Heart right ventricle (tissue), 16 donors: ENCODE data around the gene PLEKHM1. TPM values are rescaled to one million over a fixed set of nuclear protein-coding genes. Genes with fewer than 3 reads are reported as not detected.
A peak's percentile ranks its signal among the peaks of the same experiment; 100 is the strongest.

Source experiments
- ATAC-seq, 8 donors: fragments of 200-7000 bp; cut with Tn5 transposase; one replicate each; pipeline ENCODE4 v1.9.1; 2020; ENCODE audit warnings: mild to moderate bottlenecking in 8 of 8, moderate library complexity in 8 of 8, moderate number of reproducible peaks in 1 of 8
- DNase-seq, 2 donors: peaks; one replicate each; pipeline ENCODE4 v3.0.0-alpha.2; 2020
- H3K27ac ChIP-seq, 10 donors: fragments of 200-600 bp; sonication (generic) in 2 of 10; one replicate each; pipeline versions ENCODE4 v1.5.0 to v1.8.0; 2020 to 2022; ENCODE audit warnings: mild to moderate bottlenecking in 3 of 10
- H3K27me3 ChIP-seq, 7 donors: fragments of 200-600 bp; one replicate each; pipeline ENCODE4 v1.8.0; 2021 to 2022; ENCODE audit warnings: mild to moderate bottlenecking in 2 of 7
- H3K36me3 ChIP-seq, 9 donors: fragments of 200-600 bp; sonication (generic) in 1 of 9; one replicate each; pipeline versions ENCODE4 v1.5.0 to v1.8.0; 2020 to 2022; ENCODE audit warnings: mild to moderate bottlenecking in 2 of 9
- H3K4me1 ChIP-seq, 9 donors: fragments of 200-600 bp; sonication (generic) in 1 of 9; one replicate each; pipeline versions ENCODE4 v1.5.0 to v1.8.0; 2020 to 2022; ENCODE audit warnings: mild to moderate bottlenecking in 4 of 9
- H3K4me3 ChIP-seq, 10 donors: fragments of 200-600 bp; sonication (generic) in 2 of 10; one replicate each; pipeline versions ENCODE4 v1.5.0 to v1.8.0; 2020 to 2022; ENCODE audit warnings: mild to moderate bottlenecking in 7 of 10, moderate library complexity in 2 of 10
- H3K9me3 ChIP-seq, 11 donors: fragments of 200-600 bp in 10 of 11; sonication (generic) in 2 of 11; one replicate each; pipeline versions ENCODE4 v1.5.0 to v1.8.0; 2013 to 2022; ENCODE audit warnings: mild to moderate bottlenecking in 2 of 11, control low read depth in 1 of 11, moderate library complexity in 1 of 11
- WGBS, 2 donors: extraction: QIAGEN DNeasy Blood & Tissue Kit; methylation state at CpG; one replicate each; pipeline ENCODE4 v1.1.7; 2013; ENCODE audit warnings: inconsistent platforms in 1 of 2; 5-methylcytosine and 5-hydroxymethylcytosine counted together
- intact Hi-C, 10 donors: fragments of 100-400 bp; cut with DNase I; formaldehyde crosslinking; loops; one replicate each; pipeline versions ENCODE4 v1.11.1 to v1.14.2; 2022
- polyA plus RNA-seq, 2 donors: library from polyadenylated mRNA; stranded (reverse); fragments of 200-250 nt; gene quantifications; one replicate each; pipeline ENCODE4 v1.2.3, GENCODE V29; 2013
- total RNA-seq, 10 donors: library from RNA; stranded (reverse); fragmentation: NEBNext Ultra II Directional in 3 of 10; extraction: Animal tissue kit (Norgen Biotek cat#: 25700) in 3 of 10; gene quantifications; one replicate each; pipeline versions ENCODE4 v1.2.1 to v1.2.4, GENCODE V29; 2021 to 2023
- TF ChIP-seq, protein P1 (sequence below), 9 donors: fragments of 200-600 bp; sonication (generic) in 2 of 9; IDR thresholded peaks; one replicate each; pipeline versions ENCODE4 v1.5.0 to v1.8.0; 2021 to 2022; ENCODE audit warnings: antibody characterized with exemption in 9 of 9, mild to moderate bottlenecking in 5 of 9, moderate library complexity in 1 of 9
- donor health status: Arrhythmogenic right ventricular cardiomyopathy.
- donor health status: ischemic (EF 13 %, LVEDD 7.1; RV severe dilation, severe dysfunction).
- donor health status: healthy with polysubstance abuse.
- donor health status: DM: no; HTN: yes; CAD: no.
- donor health status: DM: no; HTN: no; CAD: no.
- donor health status: ischemic (EF 25% LVEDD 6.9; RV normal size, moderate dysfunction).
- donor health status: ischemic (EF 25% LVEDD 5.7; RV mildly dilated, moderate dysfunction).
- donor health status: healthy.
- donor health status: DM: yes; HTN: yes; CAD: no.
- donor health status: Ischemic cardiomyopathy.
- donor health status: ischemic (EF 35%, LVEDD 5.7; RV mildly dilated, moderate dysfunction).
- donor health status: nonischemic (EF 11% LVEDD 7.7; RV severe dilation, severe dysfunction).
- donor health status: DM: yes; HTN: yes; CAD: no.
- donor health status: PGD.
- donor health status: ischemic (EF 29% LVEDD 5.4; RV normal size, mild dysfunction).
- donor health status: nonischemic (EF 23%, LVEDD 6.1; RV moderate dilation, normal function).

PLEKHM1 gene
- total and polyA plus RNA-seq, 12 donors, result 9.9 to 46.9 (median 25.6) TPM

DNA sequence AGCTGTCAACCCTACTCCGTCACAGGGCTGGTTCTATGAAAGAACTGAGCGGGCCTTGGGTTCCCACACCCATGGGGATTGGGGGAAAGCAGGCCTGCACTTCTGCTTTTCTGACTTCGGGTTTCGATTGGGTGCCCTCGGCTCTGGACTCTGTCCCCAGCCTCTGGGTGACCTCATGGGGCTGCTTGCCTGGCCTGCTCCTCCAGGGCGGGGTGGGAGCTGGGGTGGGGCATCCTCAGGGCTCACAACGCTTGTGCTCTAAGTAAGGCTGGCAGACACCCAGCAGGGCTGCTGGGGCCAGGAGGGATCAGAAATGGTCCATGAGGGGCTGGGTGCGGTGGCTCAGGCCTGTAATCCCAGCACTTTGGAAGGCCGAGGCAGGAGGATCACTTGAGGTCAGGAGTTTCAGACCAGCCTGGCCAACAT, 77.0 kb downstream of the PLEKHM1 start:
- Histone ChIP-seq H3K4me1 (peaks cover 22 to 66% (median 64%) of the 10 kb centered on the region in 9 donors), H3K27me3 (no peaks in the 10 kb centered on the region), H3K27ac (peak overlapping the region in 2 of 10 donors; percentile 36 to 97), H3K36me3 (peaks cover 0 to 7% (median 0%) of the 10 kb centered on the region in 9 donors), H3K9me3 (no peaks in the 10 kb centered on the region), H3K4me3 (no peak overlapping the region)
- 73 to 83% methylated on average over 9 of the region's 9 CpGs for WGBS, 2 donors
- ATAC-seq (peak in 6 of 8 donors; percentile 23 to 49 (median 40)), DNase-seq (peak in 1 of 2 donors; percentile 60)
- TF ChIP-seq, protein P1, sequence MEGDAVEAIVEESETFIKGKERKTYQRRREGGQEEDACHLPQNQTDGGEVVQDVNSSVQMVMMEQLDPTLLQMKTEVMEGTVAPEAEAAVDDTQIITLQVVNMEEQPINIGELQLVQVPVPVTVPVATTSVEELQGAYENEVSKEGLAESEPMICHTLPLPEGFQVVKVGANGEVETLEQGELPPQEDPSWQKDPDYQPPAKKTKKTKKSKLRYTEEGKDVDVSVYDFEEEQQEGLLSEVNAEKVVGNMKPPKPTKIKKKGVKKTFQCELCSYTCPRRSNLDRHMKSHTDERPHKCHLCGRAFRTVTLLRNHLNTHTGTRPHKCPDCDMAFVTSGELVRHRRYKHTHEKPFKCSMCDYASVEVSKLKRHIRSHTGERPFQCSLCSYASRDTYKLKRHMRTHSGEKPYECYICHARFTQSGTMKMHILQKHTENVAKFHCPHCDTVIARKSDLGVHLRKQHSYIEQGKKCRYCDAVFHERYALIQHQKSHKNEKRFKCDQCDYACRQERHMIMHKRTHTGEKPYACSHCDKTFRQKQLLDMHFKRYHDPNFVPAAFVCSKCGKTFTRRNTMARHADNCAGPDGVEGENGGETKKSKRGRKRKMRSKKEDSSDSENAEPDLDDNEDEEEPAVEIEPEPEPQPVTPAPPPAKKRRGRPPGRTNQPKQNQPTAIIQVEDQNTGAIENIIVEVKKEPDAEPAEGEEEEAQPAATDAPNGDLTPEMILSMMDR (IDR thresholded peaks at IDR 0.05), result no peak
- intact Hi-C loops, result no loop called here

DNA sequence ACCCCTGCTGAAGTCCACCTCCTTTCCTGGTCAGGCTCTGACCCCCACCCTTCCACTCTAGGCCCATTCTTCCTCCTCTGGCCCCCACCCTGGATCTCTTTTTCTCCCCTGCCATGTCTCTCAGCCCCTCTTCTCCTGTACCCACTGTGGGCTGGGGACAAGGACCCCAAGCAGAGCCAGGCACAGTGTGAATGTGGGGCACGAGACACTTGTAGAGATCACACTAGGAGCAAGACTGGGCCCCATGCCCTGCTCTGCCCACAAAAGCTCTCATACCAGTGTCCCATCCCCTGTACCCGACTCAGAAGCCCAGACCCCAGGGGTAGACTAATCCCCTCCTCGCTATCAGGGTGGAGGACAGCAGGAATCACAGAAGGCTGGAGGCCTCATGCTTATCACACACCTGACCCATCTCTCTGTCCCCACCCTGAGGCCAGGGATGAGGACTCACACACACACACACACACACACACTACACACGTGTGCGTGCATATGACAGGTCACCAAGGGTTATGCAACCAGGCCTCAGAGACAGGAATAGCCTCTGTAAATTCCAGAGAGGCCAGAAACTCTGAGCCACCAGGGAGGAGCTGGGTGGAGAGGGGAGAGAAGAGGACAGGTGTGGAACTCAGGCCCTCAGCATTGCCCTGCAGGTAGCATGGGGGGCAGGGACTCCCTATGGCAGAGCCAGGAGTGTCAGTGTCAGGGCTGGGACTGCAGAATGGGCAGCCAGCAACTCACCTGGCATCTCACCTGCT, 79.0 kb downstream of the PLEKHM1 start:
- Histone ChIP-seq H3K9me3 (no peaks in the 10 kb centered on the region), H3K4me3 (no peak overlapping the region), H3K4me1 (peaks cover 22 to 86% (median 74%) of the 10 kb centered on the region in 9 donors), H3K36me3 (peaks cover 0 to 7% (median 0%) of the 10 kb centered on the region in 9 donors), H3K27me3 (no peaks in the 10 kb centered on the region), H3K27ac (peak overlapping the region in 9 of 10 donors; percentile 54 to 97 (median 74))
- TF ChIP-seq, protein P1 (IDR thresholded peaks at IDR 0.05), result no peak
- intact Hi-C loops, result no loop called here
- no peak for DNase-seq
- 65 to 73% methylated on average over 5 of the region's 5 CpGs for WGBS, 2 donors
- peak in 7 of 8 donors; percentile 27 to 73 (median 52) for ATAC-seq

DNA sequence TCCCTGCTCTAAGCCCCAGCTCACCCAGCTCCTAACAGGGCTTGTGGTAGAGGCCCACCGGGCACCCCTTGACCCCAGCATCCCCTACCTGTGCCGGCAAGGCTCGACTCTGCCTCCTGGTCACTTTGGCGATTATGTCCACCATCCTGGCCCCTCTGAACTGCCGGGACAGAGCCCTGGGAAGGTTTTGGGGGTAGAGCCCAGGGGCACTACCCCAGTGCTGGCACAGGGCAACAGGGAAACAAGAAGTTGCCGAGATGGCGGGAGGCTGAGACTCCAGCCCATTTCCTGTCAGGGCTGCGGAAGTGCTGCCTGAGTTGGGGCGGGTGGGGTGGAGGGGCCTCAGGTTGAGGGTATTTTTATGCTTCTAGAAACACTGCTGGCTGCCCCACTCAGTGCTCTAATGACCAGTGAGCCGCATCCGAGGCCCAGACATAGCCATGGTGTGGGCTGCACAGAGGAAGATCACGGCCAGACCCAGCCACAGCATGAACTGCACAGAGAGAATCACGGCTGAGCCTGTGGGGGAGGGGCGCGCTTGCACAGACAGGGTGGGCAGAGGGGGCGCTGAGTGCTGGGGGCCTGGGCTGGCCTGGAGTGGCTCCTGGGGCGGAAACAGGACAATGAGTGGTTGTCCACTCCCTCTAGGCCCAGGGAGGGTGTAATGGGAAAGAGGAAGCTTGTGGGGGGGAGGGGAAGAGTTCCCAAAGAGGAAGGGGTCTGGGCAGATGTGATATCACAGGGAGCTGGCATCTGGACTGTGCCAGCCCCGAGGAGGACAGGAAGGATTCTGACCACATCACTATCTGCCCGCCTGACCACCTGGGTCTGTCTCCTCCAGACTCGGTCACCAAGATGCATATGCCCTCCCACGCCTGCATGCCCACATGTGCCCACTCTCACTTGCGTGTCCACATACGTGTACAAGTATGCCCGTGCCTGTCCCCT, 80.1 kb downstream of the PLEKHM1 start:
- intact Hi-C loops, result no loop called here
- Histone ChIP-seq H3K4me1 (peaks cover 22 to 95% (median 76%) of the 10 kb centered on the region in 9 donors), H3K4me3 (peak overlapping the region in 8 of 10 donors; percentile 6 to 73 (median 38)), H3K27me3 (no peaks in the 10 kb centered on the region), H3K9me3 (no peaks in the 10 kb centered on the region), H3K36me3 (peaks cover 0 to 12% (median 5%) of the 10 kb centered on the region in 9 donors), H3K27ac (peak overlapping the region in 9 of 10 donors; percentile 54 to 97 (median 74))
- TF ChIP-seq, protein P1 (IDR thresholded peaks at IDR 0.05), result no peak
- 61 to 71% methylated on average over 24 of the region's 24 CpGs for WGBS, 2 donors
- DNase-seq (peak in 1 of 2 donors; percentile 66), ATAC-seq (peak; percentile 25 to 70 (median 51))

DNA sequence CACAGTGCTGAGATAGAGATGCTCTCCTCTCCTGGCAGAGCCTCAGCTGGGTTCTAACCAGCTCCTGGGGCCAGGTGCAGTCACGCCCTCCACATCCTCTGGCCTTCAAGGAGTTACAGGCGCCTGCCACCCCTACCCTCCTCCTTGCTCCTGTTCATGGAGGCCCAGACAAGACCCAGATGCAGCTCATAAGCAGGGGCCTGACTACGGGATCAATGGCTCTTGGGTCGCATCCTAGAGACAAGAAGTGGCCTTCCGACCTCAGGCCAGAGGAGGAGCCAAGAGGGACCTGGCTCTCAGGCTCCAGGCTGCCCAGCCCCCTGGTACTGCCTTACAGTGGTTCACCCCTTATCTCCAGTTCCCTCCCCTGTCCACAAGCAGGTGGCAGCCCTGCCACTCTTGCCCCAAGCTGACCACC, 80.9 kb downstream of the PLEKHM1 start:
- ATAC-seq (no peak), DNase-seq (no peak)
- Histone ChIP-seq H3K4me1 (peaks cover 22 to 95% (median 76%) of the 10 kb centered on the region in 9 donors), H3K36me3 (peaks cover 0 to 19% (median 5%) of the 10 kb centered on the region in 9 donors), H3K27me3 (no peaks in the 10 kb centered on the region), H3K9me3 (no peaks in the 10 kb centered on the region), H3K27ac (peak overlapping the region in 9 of 10 donors; percentile 54 to 97 (median 74)), H3K4me3 (peak overlapping the region in 8 of 10 donors; percentile 6 to 73 (median 38))
- 65 to 87% methylated on average over 5 of the region's 5 CpGs for WGBS, 2 donors
- intact Hi-C loops, result no loop called here
- TF ChIP-seq, protein P1 (IDR thresholded peaks at IDR 0.05), result no peak
